Gastroesophageal sphincter (tissue), 3 donors: Measurements from ENCODE around the gene ING5.

ENCODE experiments used
- POLR2A ChIP-seq, 2 donors: fragments of 450-650 bp; IDR thresholded peaks; one replicate each; pipeline ENCODE4 v1.6.1; 2017; ENCODE audit warnings: antibody characterized with exemption in 2 of 2, mild to moderate bottlenecking in 2 of 2, moderate library complexity in 1 of 2
- TF ChIP-seq, protein P1 (sequence below), 4 experiments: fragments of 200-600 bp in 2 of 4; fragments of 450-650 bp in 2 of 4; sonication (generic) in 1 of 4; IDR thresholded peaks; one replicate each; pipeline ENCODE4 v1.5.1; 2017 to 2019; ENCODE audit warnings: antibody characterized with exemption in 4 of 4, mild to moderate bottlenecking in 2 of 4, moderate library complexity in 2 of 4

DNA sequence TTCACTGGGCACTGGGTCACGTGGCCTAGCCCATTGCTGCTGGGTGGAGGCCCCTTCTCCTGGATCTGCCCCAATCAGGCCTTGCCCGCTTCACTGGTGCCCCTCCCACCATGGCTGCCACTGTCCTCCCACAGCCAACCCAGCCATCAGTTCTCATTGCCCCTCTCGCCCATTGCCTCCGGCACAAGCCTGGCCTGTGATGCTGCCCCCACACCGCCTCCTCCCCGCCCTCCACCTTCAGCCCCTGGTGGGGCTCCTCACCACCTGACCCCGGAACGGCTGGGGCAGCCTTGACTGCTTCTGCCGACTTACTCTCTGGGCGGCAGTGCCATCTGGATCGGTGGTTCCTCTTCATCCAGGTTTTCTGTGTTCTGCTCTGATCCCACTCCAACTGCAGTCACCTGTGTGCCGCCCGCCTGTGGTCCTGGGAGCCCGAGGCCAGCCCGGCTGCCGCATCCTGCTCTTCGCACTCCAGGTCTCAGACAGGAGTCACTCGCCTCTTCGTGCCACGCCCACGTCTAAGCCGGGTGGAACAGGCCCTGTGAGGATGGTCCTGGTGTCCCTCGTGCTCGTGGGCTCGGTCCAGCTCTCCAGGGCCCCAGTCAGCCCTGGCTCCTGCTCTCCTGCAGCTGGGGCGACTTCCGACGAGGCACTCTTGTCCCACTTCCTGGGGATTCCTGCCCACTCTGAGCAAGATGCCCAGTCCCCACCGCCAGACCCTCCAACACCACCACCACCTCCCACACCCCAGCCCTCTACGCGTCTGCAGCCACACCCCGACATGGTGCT is 46.8 kb downstream of the ING5 start:
- no peak for TF ChIP-seq POLR2A (IDR thresholded peaks at IDR 0.05)
- TF ChIP-seq, protein P1, sequence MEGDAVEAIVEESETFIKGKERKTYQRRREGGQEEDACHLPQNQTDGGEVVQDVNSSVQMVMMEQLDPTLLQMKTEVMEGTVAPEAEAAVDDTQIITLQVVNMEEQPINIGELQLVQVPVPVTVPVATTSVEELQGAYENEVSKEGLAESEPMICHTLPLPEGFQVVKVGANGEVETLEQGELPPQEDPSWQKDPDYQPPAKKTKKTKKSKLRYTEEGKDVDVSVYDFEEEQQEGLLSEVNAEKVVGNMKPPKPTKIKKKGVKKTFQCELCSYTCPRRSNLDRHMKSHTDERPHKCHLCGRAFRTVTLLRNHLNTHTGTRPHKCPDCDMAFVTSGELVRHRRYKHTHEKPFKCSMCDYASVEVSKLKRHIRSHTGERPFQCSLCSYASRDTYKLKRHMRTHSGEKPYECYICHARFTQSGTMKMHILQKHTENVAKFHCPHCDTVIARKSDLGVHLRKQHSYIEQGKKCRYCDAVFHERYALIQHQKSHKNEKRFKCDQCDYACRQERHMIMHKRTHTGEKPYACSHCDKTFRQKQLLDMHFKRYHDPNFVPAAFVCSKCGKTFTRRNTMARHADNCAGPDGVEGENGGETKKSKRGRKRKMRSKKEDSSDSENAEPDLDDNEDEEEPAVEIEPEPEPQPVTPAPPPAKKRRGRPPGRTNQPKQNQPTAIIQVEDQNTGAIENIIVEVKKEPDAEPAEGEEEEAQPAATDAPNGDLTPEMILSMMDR (IDR thresholded peaks at IDR 0.05) = no peak
